Fibroblast of mammary gland (primary cell): ENCODE data around the gene SP6.

Experiments used
- DNase-seq: peaks from one replicate; pipeline ENCODE4 v3.0.0-alpha.2; 2010; ENCODE audit warnings: low read depth
- H3K4me3 ChIP-seq: 2 replicates; pipeline ENCODE4 v1.5.1; 2011; ENCODE audit warnings: low read depth, mild to moderate bottlenecking, low read length, moderate library complexity; ENCODE audit not compliant: control insufficient read depth
- CTCF ChIP-seq: conservative IDR thresholded peaks from 2 replicates; pipeline ENCODE4 v1.5.1; 2011; ENCODE audit warnings: low read depth, low read length, inconsistent platforms; ENCODE audit not compliant: control insufficient read depth, insufficient read depth

The SP6 gene

DNA sequence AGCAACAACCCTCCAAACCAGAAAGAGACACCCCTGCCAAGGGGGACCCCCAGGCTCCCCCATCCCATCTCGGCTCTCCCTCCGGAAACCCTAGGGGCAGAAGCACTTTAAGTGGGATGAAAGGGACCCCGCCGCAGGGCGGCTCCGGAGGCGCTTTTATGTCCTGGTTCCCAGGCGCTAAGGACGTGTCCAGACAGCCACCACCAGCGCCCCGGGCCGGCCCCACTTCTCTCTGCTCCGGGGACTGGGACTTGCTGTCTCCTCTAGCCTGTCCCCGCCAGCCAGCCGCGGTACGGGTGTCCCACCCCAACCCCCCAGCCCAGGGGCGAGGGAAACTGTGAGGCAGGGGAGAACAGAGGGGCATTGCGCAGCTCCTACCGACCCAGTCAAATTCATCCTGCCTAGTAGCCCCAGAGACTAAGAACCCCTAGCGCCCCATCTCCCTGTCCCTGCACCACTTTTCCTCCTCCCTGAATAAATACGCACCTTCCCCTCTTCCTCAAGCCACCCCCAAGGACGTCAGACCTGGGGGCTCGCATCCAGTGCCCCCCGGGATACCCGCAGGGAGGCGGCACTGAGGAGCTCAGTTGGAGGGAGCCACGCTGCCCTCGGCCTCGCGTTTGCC, 4.1 kb downstream of the SP6 start:
- DNase-seq, result no peak
- no peak overlapping the region for H3K4me3 ChIP-seq
- TF ChIP-seq CTCF, result no peak

- no peak for TF ChIP-seq CTCF
- no peak for DNase-seq
- H3K4me3 ChIP-seq, result no peak overlapping the region
These were observed 5.3 kb downstream of the SP6 start for GRCh38 chr17:47845716-47846075.

DNA sequence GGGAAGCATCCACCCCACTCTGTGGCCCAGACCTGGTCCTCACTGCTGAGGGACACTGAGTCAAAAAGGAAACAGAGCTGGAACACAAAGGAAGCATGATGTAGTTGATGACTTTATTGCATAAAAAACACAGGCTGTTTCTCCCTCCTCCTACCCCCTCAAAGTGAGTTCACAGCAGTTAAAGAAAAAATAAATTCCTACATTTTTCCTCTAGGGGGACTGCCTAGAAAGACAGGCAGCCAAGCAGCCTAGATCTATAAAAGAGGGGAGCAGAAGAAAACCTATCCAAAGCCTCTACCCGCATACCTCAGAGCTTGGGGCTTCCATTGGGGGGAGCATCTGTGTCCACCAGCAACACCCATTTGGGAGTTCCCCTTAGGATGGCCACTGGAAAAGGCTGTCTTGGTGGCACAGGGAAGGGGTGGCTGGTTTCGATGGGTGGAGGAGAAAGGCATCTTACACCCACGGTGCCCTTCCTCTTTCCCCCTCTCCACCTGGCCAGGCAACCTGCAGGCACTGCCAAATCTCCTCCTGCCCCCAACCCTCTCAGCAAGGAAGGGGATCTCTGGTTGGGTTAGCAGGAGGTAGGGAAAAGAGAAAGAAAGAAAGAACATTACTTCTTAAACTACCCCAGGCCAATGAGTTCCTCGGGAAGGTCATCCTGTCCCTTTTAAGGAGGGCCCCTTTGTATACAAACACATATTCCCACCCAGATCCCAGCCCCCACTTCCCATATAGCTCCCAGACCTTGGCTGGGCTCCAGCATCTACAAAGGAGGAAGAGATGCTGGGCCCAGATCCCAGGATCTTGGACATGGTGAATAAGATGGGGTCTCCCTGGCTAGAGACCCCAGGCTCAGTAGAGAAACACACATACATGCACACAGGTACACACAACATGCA, 5.9 kb downstream of the SP6 start:
- peak; percentile 32 for TF ChIP-seq CTCF
- DNase-seq, result peak; percentile 25
- H3K4me3 ChIP-seq, result no peak overlapping the region

- TF ChIP-seq CTCF, result no peak
- no peak for DNase-seq
- no peak overlapping the region for H3K4me3 ChIP-seq
These were observed 6.7 kb downstream of the SP6 start for GRCh38 chr17:47844227-47844626.

DNA sequence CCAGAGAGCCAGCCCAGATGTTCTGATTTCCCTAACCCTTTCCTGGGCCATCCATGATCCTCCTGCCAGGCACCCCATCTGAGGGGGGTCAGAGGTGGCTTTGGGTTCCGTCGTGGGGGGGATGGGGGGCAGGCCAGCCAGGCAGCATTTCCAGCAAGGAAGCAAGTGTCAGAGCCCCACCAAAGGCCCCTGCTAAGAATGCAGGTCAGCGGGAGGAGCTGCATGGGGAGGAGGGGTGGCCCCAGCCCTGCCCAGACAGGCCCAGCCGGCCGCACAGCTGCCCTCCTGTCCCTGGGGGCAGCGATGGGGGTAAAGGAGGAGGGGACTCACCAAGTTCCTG, 7.6 kb downstream of the SP6 start:
- H3K4me3 ChIP-seq, result no peak overlapping the region
- no peak for DNase-seq
- no peak for TF ChIP-seq CTCF

GRCh38 chr17:47841488-47842291, 9.3 kb downstream of the SP6 start:
- peak overlapping the region; percentile 92 for H3K4me3 ChIP-seq

More at GRCh38 chr17:47841488-47842291, 9.3 kb downstream of the SP6 start:
- no peak for TF ChIP-seq CTCF
- DNase-seq, result no peak
